ENCODE data around the gene TPSD1. TPM values are rescaled to one million over a fixed set of nuclear protein-coding genes. Genes with fewer than 3 reads are reported as not detected.
A peak's percentile ranks its signal among the peaks of the same experiment; 100 is the strongest.
"Not testable (repeated sequence)": the region's sequence is repeated elsewhere in the genome, so short reads cannot be mapped to it uniquely, and the experiment has no call there.

The TPSD1 gene
- polyA plus RNA-seq, 1 experiment: not detected

- no peak for DNase-seq (ENCODE audit: low read depth)
- CTCF ChIA-PET: no interaction called here
- POLR2A ChIA-PET: no interaction called here
- H3K36me3 ChIP-seq (ENCODE audit: control insufficient read depth, insufficient read depth, low read length): no peaks in the 10 kb centered on the region
- no peak for TF ChIP-seq CTCF (IDR thresholded peaks at IDR 0.05; ENCODE audit: insufficient read depth, low read depth, low read length)
- H3K27me3 ChIP-seq (ENCODE audit: control insufficient read depth, insufficient read depth, low read length): peaks cover 20% of the 10 kb centered on the region
- H3K4me3 ChIP-seq (ENCODE audit: low read depth, low read length): no peak overlapping the region
Observed at GRCh38 chr16:1293921-1294656, 38.2 kb downstream of the TPSD1 start.

GRCh38 chr16:1295465-1295864 is 39.6 kb downstream of the TPSD1 start:
- no peak for DNase-seq (ENCODE audit: low read depth)
- ChIA-PET CTCF (no interaction called here), POLR2A (interaction anchor here (0.6 kb wide), 1 partner anchor 13 kb away, joined by 3 read pairs; no protein-coding TSS in a partner anchor)
- Histone ChIP-seq H3K36me3 (ENCODE audit: control insufficient read depth, insufficient read depth, low read length) (no peaks in the 10 kb centered on the region), H3K27me3 (ENCODE audit: control insufficient read depth, insufficient read depth, low read length) (peaks cover 9% of the 10 kb centered on the region), H3K4me3 (ENCODE audit: low read depth, low read length) (no peak overlapping the region)
- no peak for TF ChIP-seq CTCF (IDR thresholded peaks at IDR 0.05; ENCODE audit: insufficient read depth, low read depth, low read length)

- CTCF ChIA-PET; DNase-seq (ENCODE audit: low read depth); H3K4me3 ChIP-seq (ENCODE audit: low read depth, low read length); H3K36me3 ChIP-seq (ENCODE audit: control insufficient read depth, insufficient read depth, low read length); H3K27me3 ChIP-seq (ENCODE audit: control insufficient read depth, insufficient read depth, low read length): not testable (repeated sequence)
- POLR2A ChIA-PET: interaction anchor here (0.6 kb wide), 1 partner anchor 67 kb away, joined by 4 read pairs; no protein-coding TSS in a partner anchor
Observed at GRCh38 chr16:1296688-1297017, 40.8 kb downstream of the TPSD1 start.

GRCh38 chr16:1297018-1297696 is 41.3 kb downstream of the TPSD1 start:
- TF ChIP-seq CTCF (IDR thresholded peaks at IDR 0.05; ENCODE audit: insufficient read depth, low read depth, low read length): no peak
- POLR2A ChIA-PET: interaction anchor here (0.6 kb wide), 1 partner anchor 66 kb away, joined by 4 read pairs; no protein-coding TSS in a partner anchor
- Histone ChIP-seq H3K27me3 (ENCODE audit: control insufficient read depth, insufficient read depth, low read length) (0 out of 2 replicates have a peak, but pooled peaks cover 2% of the 10 kb centered on the region), H3K36me3 (ENCODE audit: control insufficient read depth, insufficient read depth, low read length) (no peaks in the 10 kb centered on the region), H3K4me3 (ENCODE audit: low read depth, low read length) (no peak overlapping the region)
- DNase-seq (ENCODE audit: low read depth): peak; percentile 34
- CTCF ChIA-PET: no interaction called here

GRCh38 chr16:1298406-1298805 is 42.5 kb downstream of the TPSD1 start:
- no peaks in the 10 kb centered on the region for H3K36me3 ChIP-seq (ENCODE audit: control insufficient read depth, insufficient read depth, low read length)
- no peak overlapping the region for H3K4me3 ChIP-seq (ENCODE audit: low read depth, low read length)
- CTCF ChIA-PET: interaction anchor here (1.0 kb wide), 1 partner anchor 83 kb away, joined by 3 read pairs; no protein-coding TSS in a partner anchor
- 0 out of 2 replicates have a peak, but pooled peaks cover 2% of the 10 kb centered on the region for H3K27me3 ChIP-seq (ENCODE audit: control insufficient read depth, insufficient read depth, low read length)
- no peak for DNase-seq (ENCODE audit: low read depth)
- TF ChIP-seq CTCF (IDR thresholded peaks at IDR 0.05; ENCODE audit: insufficient read depth, low read depth, low read length): no peak
- POLR2A ChIA-PET: no interaction called here
